GM12878 (cell line): Measurements from ENCODE around the gene EP300.

Experiments
- JUNB ChIP-seq: IDR thresholded peaks from 2 replicates; pipeline ENCODE4 v1.6.1; 2016; ENCODE audit warnings: antibody characterized with exemption, mild to moderate bottlenecking
- NR2C2 ChIP-seq: IDR thresholded peaks from 2 replicates; pipeline ENCODE4 v1.6.1; 2011; ENCODE audit warnings: borderline replicate concordance, low read depth; ENCODE audit not compliant: control insufficient read depth, insufficient read length
- SP1 ChIP-seq: IDR thresholded peaks from one replicate; pipeline ENCODE4 v1.6.1; 2011; ENCODE audit warnings: low read depth, low read length
- TF ChIP-seq, protein P1 (sequence below): fragments of 450-650 bp; formaldehyde crosslinking; IDR thresholded peaks from 2 replicates; pipeline ENCODE4 v1.4.0; 2020; ENCODE audit warnings: mild to moderate bottlenecking, moderate library complexity
- TF ChIP-seq, protein P2 (sequence below): IDR thresholded peaks from 2 replicates; pipeline ENCODE4 v1.6.1; 2012; ENCODE audit warnings: mild to moderate bottlenecking, low read depth, low read length
- TF ChIP-seq, protein P3 (sequence below), 3 experiments: IDR thresholded peaks in 2 of 3; conservative IDR thresholded peaks in 1 of 3; 2 replicates each; pipeline ENCODE4 v1.5.1; 2011; ENCODE audit warnings: low read depth in 3 of 3, low read length in 3 of 3, mild to moderate bottlenecking in 3 of 3, control low read depth in 2 of 3, moderate library complexity in 2 of 3, inconsistent platforms in 1 of 3, mixed read lengths in 1 of 3; ENCODE audit not compliant: control insufficient read depth in 2 of 3, insufficient read depth in 1 of 3; ENCODE audit errors: extremely low read depth in 1 of 3
- TF ChIP-seq, protein P4 (sequence below): IDR thresholded peaks from 2 replicates; pipeline ENCODE4 v1.6.1; 2012; ENCODE audit warnings: low read length, inconsistent platforms

DNA sequence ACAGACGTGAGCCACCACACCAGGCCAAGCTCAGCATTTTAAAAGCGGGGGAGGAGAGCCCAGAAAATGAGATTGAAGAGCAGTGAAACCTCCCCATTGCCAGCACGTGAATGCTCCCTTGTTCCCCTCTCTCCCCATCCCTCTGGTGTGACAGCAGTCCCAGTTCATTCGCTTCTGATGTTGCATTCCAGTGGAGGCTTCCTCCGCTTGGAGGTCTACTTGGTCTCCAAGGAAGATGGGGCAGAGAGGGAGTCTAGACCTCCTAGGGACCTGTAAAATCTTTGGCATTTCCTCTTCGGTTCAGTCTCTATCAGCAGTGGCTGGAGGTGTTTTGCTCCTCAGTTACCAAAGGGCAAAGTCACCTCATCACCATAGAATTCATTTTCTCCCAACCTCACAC is 30.2 kb upstream of the EP300 start:
- TF ChIP-seq JUNB = no peak
- no peak for TF ChIP-seq SP1
- TF ChIP-seq, protein P1, sequence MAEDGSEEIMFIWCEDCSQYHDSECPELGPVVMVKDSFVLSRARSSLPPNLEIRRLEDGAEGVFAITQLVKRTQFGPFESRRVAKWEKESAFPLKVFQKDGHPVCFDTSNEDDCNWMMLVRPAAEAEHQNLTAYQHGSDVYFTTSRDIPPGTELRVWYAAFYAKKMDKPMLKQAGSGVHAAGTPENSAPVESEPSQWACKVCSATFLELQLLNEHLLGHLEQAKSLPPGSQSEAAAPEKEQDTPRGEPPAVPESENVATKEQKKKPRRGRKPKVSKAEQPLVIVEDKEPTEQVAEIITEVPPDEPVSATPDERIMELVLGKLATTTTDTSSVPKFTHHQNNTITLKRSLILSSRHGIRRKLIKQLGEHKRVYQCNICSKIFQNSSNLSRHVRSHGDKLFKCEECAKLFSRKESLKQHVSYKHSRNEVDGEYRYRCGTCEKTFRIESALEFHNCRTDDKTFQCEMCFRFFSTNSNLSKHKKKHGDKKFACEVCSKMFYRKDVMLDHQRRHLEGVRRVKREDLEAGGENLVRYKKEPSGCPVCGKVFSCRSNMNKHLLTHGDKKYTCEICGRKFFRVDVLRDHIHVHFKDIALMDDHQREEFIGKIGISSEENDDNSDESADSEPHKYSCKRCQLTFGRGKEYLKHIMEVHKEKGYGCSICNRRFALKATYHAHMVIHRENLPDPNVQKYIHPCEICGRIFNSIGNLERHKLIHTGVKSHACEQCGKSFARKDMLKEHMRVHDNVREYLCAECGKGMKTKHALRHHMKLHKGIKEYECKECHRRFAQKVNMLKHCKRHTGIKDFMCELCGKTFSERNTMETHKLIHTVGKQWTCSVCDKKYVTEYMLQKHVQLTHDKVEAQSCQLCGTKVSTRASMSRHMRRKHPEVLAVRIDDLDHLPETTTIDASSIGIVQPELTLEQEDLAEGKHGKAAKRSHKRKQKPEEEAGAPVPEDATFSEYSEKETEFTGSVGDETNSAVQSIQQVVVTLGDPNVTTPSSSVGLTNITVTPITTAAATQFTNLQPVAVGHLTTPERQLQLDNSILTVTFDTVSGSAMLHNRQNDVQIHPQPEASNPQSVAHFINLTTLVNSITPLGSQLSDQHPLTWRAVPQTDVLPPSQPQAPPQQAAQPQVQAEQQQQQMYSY = no peak
- TF ChIP-seq, protein P2, sequence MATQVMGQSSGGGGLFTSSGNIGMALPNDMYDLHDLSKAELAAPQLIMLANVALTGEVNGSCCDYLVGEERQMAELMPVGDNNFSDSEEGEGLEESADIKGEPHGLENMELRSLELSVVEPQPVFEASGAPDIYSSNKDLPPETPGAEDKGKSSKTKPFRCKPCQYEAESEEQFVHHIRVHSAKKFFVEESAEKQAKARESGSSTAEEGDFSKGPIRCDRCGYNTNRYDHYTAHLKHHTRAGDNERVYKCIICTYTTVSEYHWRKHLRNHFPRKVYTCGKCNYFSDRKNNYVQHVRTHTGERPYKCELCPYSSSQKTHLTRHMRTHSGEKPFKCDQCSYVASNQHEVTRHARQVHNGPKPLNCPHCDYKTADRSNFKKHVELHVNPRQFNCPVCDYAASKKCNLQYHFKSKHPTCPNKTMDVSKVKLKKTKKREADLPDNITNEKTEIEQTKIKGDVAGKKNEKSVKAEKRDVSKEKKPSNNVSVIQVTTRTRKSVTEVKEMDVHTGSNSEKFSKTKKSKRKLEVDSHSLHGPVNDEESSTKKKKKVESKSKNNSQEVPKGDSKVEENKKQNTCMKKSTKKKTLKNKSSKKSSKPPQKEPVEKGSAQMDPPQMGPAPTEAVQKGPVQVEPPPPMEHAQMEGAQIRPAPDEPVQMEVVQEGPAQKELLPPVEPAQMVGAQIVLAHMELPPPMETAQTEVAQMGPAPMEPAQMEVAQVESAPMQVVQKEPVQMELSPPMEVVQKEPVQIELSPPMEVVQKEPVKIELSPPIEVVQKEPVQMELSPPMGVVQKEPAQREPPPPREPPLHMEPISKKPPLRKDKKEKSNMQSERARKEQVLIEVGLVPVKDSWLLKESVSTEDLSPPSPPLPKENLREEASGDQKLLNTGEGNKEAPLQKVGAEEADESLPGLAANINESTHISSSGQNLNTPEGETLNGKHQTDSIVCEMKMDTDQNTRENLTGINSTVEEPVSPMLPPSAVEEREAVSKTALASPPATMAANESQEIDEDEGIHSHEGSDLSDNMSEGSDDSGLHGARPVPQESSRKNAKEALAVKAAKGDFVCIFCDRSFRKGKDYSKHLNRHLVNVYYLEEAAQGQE = no peak
- TF ChIP-seq, protein P3, sequence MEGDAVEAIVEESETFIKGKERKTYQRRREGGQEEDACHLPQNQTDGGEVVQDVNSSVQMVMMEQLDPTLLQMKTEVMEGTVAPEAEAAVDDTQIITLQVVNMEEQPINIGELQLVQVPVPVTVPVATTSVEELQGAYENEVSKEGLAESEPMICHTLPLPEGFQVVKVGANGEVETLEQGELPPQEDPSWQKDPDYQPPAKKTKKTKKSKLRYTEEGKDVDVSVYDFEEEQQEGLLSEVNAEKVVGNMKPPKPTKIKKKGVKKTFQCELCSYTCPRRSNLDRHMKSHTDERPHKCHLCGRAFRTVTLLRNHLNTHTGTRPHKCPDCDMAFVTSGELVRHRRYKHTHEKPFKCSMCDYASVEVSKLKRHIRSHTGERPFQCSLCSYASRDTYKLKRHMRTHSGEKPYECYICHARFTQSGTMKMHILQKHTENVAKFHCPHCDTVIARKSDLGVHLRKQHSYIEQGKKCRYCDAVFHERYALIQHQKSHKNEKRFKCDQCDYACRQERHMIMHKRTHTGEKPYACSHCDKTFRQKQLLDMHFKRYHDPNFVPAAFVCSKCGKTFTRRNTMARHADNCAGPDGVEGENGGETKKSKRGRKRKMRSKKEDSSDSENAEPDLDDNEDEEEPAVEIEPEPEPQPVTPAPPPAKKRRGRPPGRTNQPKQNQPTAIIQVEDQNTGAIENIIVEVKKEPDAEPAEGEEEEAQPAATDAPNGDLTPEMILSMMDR (IDR thresholded peaks at IDR 0.05 in 2 of 3, conservative IDR thresholded peaks at IDR 0.05 in 1 of 3; ENCODE audit: control insufficient read depth in 2 of 3, extremely low read depth in 1 of 3, insufficient read depth in 1 of 3, low read depth in 3 of 3, low read length in 3 of 3) = no peak
- TF ChIP-seq, protein P4, sequence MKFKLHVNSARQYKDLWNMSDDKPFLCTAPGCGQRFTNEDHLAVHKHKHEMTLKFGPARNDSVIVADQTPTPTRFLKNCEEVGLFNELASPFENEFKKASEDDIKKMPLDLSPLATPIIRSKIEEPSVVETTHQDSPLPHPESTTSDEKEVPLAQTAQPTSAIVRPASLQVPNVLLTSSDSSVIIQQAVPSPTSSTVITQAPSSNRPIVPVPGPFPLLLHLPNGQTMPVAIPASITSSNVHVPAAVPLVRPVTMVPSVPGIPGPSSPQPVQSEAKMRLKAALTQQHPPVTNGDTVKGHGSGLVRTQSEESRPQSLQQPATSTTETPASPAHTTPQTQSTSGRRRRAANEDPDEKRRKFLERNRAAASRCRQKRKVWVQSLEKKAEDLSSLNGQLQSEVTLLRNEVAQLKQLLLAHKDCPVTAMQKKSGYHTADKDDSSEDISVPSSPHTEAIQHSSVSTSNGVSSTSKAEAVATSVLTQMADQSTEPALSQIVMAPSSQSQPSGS = no peak
- TF ChIP-seq NR2C2 = no peak
